ENCODE results near the gene TBC1D22A. TPM values are rescaled to one million over a fixed set of nuclear protein-coding genes. Genes with fewer than 3 reads are reported as not detected.
A peak's percentile ranks its signal among the peaks of the same experiment; 100 is the strongest.

The TBC1D22A gene
- total RNA-seq, 1 donor: 17.7 TPM

DNA sequence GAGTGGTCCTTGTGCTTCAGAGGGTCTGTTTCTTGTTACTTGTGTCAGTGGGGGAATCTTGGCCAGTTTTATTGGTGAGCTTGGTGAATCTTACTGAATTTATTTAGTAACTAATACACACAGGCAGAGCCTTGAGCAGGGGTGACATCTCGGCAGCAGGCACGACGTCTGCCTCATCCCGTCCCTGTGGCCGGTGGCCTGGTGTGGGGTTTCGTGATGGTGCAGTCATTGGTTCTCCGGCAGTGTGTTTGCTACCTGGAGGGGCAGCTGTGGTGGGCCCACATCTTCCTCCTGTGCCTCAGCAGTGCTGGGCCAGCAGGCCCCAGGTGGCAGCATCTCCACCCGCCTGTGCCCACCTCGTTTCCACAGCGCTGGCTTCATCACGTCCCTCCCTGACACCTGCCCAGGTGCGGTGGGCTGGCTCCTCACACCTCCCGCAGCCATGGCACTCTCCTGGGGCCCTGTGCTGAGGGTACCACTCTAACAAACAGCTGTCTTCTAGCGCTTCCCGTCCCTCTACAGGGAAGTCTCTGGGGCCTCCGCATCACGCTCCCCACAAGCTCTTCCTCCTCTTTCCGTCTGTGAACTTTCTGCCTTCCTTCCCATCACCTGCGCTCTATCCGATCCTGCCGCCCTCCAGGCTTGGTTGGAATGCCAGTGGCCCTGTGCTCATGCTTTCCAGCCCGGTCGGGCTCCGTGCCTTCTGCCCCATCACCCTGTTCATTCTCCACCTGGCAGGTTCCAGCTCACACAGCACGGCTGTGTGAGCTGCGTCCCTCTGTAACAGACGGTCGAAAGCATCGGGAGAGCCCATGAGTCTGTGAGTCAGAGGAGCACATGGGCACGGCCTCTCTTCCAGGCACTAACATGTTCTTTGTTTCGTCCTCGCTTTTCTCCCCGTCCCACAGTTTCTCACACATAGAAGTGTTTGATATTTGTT, 203.4 kb downstream of the TBC1D22A start:
- TF ChIP-seq CTCF (IDR thresholded peaks at IDR 0.05; ENCODE audit: extremely low read depth, low read depth, low read length): no peak
- H3K4me1 ChIP-seq (ENCODE audit: insufficient read depth, low read length): no peaks in the 10 kb centered on the region
- peak; percentile 65 for DNase-seq (ENCODE audit: insufficient read length, low spot score, missing footprints)
- no peaks in the 10 kb centered on the region for H3K27me3 ChIP-seq (ENCODE audit: insufficient read depth, low read length)
- H3K4me2 ChIP-seq (ENCODE audit: insufficient read depth, low read length): no peak overlapping the region
- peaks cover 23% of the 10 kb centered on the region for H4K20me1 ChIP-seq (ENCODE audit: insufficient read depth, low read length)
- H3K79me2 ChIP-seq (ENCODE audit: insufficient read depth, low read length): peaks cover 3% of the 10 kb centered on the region
- H3K36me3 ChIP-seq (ENCODE audit: insufficient read depth, low read length): no peaks in the 10 kb centered on the region
- no peak overlapping the region for H2AFZ ChIP-seq (ENCODE audit: low read length)
- H3K9me3 ChIP-seq (ENCODE audit: low read depth, low read length): no peaks in the 10 kb centered on the region
- no peak overlapping the region for H3K27ac ChIP-seq (ENCODE audit: low read depth, low read length)
- no peak overlapping the region for H3K4me3 ChIP-seq (ENCODE audit: insufficient read depth, low read length)

DNA sequence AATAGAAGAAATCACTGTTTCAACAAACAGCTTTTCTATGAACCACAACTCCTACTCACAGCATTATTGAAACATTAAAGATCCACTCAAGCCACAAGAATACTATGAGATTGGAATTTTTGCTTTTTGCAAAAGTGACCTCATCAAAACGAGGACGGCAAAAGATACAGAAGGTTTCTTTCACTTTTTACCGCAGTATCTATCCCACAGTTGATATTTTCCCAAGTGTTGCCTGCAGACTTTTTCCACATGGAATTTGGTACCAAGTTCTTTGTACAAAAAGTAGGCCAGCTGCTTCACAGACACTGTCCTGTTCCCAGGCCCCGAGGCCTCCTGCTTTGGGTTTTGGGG, 204.0 kb downstream of the TBC1D22A start:
- no peak overlapping the region for H3K4me2 ChIP-seq (ENCODE audit: insufficient read depth, low read length)
- peaks cover 23% of the 10 kb centered on the region for H4K20me1 ChIP-seq (ENCODE audit: insufficient read depth, low read length)
- no peaks in the 10 kb centered on the region for H3K36me3 ChIP-seq (ENCODE audit: insufficient read depth, low read length)
- H3K79me2 ChIP-seq (ENCODE audit: insufficient read depth, low read length): peaks cover 3% of the 10 kb centered on the region
- no peak for DNase-seq (ENCODE audit: insufficient read length, low spot score, missing footprints)
- no peak overlapping the region for H2AFZ ChIP-seq (ENCODE audit: low read length)
- H3K4me1 ChIP-seq (ENCODE audit: insufficient read depth, low read length): no peaks in the 10 kb centered on the region
- H3K9me3 ChIP-seq (ENCODE audit: low read depth, low read length): no peaks in the 10 kb centered on the region
- no peak for TF ChIP-seq CTCF (IDR thresholded peaks at IDR 0.05; ENCODE audit: extremely low read depth, low read depth, low read length)
- H3K27me3 ChIP-seq (ENCODE audit: insufficient read depth, low read length): no peaks in the 10 kb centered on the region
- no peak overlapping the region for H3K27ac ChIP-seq (ENCODE audit: low read depth, low read length)
- no peak overlapping the region for H3K4me3 ChIP-seq (ENCODE audit: insufficient read depth, low read length)

- peaks cover 3% of the 10 kb centered on the region for H3K79me2 ChIP-seq (ENCODE audit: insufficient read depth, low read length)
- H3K4me2 ChIP-seq (ENCODE audit: insufficient read depth, low read length): no peak overlapping the region
- peak; percentile 60 for DNase-seq (ENCODE audit: insufficient read length, low spot score, missing footprints)
- H4K20me1 ChIP-seq (ENCODE audit: insufficient read depth, low read length): peaks cover 23% of the 10 kb centered on the region
- no peak for TF ChIP-seq CTCF (IDR thresholded peaks at IDR 0.05; ENCODE audit: extremely low read depth, low read depth, low read length)
- H2AFZ ChIP-seq (ENCODE audit: low read length): no peak overlapping the region
- no peak overlapping the region for H3K4me3 ChIP-seq (ENCODE audit: insufficient read depth, low read length)
- H3K9me3 ChIP-seq (ENCODE audit: low read depth, low read length): no peaks in the 10 kb centered on the region
- no peaks in the 10 kb centered on the region for H3K36me3 ChIP-seq (ENCODE audit: insufficient read depth, low read length)
- H3K4me1 ChIP-seq (ENCODE audit: insufficient read depth, low read length): no peaks in the 10 kb centered on the region
- no peak overlapping the region for H3K27ac ChIP-seq (ENCODE audit: low read depth, low read length)
- no peaks in the 10 kb centered on the region for H3K27me3 ChIP-seq (ENCODE audit: insufficient read depth, low read length)
Observed at GRCh38 chr22:46966846-46967245, 204.4 kb downstream of the TBC1D22A start.

Measured in osteoblast (primary cell).